HG03571 (cell line): ENCODE data around the gene JAG2.

Experiments
- ATAC-seq: cut with Tn5 transposase; IDR thresholded peaks from one replicate; pipeline ENCODE4 v1.9.1; 2021; ENCODE audit not compliant: unreplicated experiment

Gene JAG2

GRCh38 chr14:105151838-105152793 is 16.5 kb downstream of the JAG2 start:
- no peak for ATAC-seq

- no peak for ATAC-seq
Observed at GRCh38 chr14:105151084-105151837, 17.3 kb downstream of the JAG2 start.

- ATAC-seq: no peak
Observed at GRCh38 chr14:105150368-105151083, 18.1 kb downstream of the JAG2 start.

DNA sequence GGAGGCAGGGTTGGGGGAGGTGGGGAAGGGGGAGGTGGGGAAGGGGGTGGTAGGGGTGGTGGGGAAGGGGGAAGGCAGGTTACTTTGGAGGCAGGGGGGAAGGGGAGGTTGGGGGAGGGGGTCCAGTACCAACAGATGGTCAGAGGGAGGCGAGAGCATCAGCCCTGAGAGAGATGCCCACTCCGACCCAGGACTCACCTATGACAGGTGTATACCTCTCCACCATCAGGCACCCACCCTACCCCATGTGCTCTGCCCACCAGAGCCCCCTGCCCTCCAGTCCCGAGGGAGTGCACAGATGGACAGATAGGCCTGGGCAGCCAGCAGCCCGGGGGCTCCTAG is 18.6 kb downstream of the JAG2 start:
- ATAC-seq: no peak

GRCh38 chr14:105149146-105149781 is 19.3 kb downstream of the JAG2 start:
- no peak for ATAC-seq

DNA sequence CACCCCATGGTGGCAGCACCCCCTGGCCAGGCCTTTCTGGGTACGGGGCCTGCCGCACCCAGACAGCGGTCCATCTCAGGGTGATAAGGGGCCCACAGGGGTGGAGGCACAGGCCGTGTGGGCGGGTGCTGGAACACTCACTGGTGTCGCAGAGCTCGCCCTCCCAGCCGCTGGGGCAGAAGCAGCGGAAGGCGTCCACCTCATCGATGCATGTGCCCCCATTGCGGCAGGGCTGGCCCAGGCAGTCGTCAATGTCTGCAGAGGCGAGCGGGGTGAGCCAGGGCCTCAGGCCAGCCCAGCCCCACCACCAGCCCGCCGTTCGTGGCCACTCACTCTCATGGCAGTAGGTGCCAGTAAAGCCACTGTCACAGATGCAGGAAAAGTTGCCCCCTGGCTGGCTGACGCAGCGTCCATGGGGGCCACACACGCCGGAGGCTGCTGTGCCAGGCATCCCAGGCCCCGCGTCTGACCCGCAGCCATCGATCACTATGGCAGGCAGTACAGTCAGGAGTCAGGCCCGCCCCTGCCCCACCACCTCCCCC is 19.9 kb downstream of the JAG2 start:
- ATAC-seq: no peak

- ATAC-seq: no peak
Observed at GRCh38 chr14:105147671-105148603, 20.6 kb downstream of the JAG2 start.

- no peak for ATAC-seq
Observed at GRCh38 chr14:105146976-105147635, 21.5 kb downstream of the JAG2 start.

DNA sequence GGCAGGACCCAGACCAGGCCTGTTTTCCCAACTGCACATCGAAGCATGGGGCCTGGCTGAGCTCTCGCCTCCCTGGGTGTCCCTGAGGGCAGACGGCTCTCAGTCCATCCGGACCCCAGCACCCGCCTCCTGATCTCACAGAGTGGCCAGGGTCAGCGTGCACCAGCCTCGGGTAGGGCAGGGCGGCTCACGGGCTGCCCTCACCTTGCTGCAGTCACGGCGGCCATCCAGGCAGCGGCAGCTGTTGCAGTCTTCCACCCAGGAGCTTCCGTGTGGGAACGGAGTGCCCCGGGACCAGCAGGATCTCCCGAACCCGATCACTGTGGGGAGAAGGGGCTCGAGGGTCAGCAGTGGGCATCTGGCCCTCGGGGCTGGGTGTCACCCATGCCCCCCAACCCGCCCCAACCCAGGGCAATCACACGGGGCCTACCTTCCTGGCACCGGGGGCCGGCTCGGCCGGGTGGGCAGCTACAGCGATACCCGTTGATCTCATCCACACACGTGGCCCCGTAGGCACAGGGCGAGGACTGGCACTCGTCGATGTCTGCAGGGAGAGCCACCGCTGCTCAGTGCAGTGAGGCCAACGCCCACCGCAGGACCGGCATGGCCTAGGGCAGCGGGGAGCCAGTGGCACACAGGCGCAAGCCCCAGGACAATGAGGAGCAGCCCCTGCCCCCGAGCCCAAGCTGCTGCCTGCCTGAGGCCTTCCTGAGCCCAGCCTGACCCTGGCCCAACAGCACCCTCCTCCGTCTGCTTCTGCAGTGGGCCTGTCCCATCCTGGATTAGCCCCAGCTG is 22.2 kb downstream of the JAG2 start:
- no peak for ATAC-seq

DNA sequence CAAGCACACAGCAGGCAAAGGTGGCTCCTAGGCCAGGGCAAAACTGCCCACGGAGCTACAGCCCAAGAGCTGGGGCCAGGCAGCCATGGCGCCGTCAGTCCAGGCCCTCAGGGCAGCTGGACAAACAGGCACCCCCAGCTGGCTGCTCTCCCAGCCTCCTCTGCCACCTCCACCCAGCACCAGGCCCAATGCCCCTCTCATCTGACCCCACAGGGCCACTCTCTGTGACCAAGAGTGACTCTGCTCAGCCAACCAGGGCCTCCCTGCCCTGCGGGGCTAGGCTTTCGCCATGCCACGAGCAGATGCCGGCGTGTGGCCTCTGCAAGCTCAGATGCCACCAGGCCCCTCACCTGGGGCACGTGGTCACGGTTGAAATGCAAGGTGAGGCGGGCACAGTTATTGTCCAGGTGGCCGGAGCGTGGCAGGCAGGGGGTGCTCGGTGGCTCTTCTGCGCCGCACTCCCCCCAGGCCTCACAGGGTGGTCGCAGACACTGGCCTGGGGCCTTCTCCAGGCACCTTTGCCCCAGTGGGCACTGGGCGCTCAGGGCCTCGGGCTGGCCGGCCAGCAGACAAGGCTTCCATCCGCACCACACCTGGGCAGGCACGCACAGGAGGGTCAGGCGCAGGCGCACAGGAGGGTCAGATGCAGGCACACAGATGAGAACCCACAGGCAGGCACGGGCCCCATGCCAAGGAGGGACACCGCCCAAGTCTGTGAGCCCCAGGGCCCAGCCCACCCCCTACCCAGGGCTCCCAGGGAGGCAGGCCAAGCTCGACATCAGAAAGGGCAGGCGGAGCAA is 23.0 kb downstream of the JAG2 start:
- no peak for ATAC-seq

- no peak for ATAC-seq
Observed at GRCh38 chr14:105144666-105145380, 23.8 kb downstream of the JAG2 start.

DNA sequence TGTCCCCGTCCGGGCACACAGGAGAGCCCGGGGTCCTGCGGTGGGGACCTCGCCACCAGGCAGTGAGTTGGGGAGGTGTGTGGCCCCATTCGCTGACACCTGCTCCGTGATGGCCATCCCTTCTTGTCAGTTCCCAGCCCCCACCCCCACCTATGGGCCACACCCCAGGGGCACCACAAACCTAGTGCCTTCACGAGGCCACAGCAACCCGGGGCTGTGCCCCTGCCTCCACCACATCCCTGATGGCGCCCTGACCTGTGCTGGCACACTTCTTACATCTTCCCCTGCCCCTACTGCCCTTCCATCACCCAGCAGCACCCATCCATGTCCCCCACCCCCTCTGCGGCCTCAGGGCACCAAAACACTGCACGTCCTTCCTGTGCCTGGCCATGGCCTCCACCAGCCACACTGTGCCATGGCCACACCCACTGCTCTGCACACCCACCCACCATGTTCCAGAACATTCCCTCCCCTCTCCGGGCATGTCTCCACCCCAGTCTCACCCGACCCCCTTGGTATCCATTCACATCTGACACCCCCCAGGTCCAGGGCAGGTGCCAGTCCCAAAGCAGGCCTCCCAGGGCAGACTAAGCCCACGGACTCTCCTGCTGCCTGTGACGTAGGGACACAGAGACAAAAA is 24.4 kb downstream of the JAG2 start:
- no peak for ATAC-seq

- ATAC-seq: no peak
Observed at GRCh38 chr14:105143451-105144025, 25.0 kb downstream of the JAG2 start.

DNA sequence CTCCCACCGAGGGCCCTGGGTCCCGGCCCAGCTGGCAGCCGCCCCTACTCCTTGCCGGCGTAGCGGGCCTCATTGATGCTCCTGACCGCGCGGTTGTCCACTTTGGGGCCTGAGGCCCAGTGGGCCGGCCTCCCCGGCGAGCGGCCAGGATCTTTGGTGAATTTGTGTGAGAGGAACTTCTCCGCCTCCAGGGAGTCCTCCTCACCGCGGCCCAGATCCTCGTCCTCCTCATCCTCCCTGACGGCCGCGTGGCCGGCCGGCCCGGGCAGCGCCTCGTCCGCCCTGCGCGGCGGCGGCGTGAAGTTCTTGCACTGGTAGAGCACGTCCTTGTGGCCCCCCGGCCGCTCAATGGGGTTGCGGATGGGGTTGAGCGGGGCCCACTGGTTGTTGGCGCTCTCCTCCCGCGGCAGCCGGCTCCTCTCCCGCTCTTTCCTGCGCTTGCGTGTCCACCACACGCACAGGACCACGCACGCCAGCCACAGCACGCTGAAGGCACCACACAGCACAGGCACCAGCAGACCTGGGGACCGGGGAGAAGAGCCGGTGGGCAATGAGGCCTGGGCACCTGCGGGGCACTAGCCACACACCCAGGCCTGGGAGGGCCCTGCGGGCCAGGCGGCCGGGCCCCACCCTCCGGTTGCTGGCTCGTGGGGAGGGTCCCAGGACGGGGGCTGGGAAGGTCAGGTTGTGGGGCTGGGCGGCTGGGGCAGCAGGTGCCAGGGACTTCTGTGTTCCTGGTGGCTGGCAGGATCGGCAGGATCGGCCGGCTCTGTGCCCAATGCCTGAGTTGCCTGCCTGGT is 25.7 kb downstream of the JAG2 start:
- ATAC-seq: no peak
